ENCODE data around the gene ZNF488.
"Not testable (repeated sequence)": the region's sequence is repeated elsewhere in the genome, so short reads cannot be mapped to it uniquely, and the experiment has no call there.

The ZNF488 gene, protein sequence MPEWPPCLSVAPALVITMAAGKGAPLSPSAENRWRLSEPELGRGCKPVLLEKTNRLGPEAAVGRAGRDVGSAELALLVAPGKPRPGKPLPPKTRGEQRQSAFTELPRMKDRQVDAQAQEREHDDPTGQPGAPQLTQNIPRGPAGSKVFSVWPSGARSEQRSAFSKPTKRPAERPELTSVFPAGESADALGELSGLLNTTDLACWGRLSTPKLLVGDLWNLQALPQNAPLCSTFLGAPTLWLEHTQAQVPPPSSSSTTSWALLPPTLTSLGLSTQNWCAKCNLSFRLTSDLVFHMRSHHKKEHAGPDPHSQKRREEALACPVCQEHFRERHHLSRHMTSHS

DNA sequence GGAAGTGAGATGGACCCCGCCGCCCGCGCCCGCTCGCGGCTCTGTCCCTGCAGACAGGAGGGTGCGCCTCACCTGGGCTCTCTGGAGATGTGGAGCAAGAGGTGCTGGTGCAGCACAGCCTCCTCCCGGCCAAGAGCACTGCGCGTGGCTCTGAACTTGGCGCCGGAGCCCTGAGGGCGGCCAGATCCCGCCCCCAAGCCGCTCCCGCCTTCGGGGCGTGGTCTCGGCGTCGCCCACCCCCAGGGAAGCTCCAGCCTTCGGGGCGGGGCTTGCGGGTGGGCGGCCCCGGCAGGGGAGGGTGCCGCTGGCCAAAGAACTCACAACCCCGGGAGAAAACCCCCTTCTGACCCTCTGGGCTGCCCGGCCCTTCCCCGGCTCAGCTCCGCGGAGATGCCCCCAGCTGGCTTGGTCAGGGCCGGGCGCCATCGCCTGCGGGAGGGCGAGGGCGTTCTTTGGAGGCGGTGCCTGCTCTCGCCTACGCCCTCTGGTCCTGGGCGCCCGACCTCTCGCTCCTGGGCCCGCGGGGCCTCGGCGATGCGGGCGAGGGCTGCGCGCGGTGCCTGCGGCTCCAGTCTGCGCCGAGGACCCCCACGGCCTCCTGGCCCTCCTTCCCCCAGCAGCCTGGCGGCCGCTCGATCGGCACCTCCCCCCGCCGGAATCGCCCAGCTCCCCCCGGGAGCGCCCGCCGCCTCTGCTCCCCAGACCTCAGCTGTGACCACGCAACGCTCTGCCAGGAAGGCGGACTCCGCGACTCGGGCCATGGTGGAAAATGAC is at the start of gene ZNF488:
TSS of gene ZNF488 (minus strand) at position 146 of the 774 bp plus-strand sequence. CDS start 15,464 bp downstream, outside the sequence.
- peak; percentile 29 to 70 for DNase-seq

DNA sequence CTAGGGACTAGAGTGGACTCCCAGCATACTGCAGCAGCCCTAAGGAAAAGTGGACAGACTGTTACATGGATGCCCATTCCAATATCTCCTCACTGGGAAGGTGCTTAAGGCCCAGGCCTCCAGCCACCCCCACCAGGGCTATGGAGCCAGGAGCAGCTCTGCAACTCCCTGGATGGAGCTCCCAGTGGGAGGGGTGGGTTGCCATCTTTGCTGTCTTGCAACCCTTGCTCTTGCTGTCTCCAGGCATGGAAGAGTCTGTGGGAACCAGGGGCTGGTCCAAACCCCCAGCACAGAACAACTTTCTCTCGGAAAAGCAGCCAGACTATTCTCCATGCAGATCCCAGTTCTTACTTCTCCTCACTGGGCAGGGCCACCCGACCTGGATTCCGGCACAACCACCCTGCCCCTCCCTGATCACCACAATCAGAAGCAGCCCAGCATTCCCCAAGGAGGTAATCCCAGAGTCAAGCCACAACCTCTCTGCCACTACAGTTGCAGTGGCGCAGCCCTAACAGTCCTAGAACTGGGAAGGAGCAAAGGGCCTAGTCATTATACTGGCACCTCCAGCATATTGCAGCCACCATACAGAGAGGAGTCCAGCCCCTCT is 41.8 kb upstream of the ZNF488 start:
- DNase-seq = no peak

DNA sequence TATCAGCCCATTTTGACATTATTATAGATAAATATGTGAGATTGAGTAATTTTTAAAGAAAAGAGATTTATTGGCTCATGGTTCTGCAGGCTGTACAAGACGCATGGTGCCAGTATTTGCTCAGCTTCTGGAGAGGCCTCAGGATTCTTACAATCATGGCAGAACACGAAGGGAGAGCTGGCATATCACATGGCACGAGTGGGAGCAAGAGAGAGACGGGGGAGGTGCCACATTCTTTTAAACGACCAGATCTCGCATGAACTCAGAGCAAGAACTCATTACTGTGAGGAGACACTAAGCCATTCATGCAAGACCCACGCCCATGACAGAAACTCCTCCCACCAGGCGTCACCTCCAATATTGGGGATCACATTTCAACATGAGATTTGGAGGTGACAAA is 40.1 kb upstream of the ZNF488 start:
- DNase-seq = no peak

DNA sequence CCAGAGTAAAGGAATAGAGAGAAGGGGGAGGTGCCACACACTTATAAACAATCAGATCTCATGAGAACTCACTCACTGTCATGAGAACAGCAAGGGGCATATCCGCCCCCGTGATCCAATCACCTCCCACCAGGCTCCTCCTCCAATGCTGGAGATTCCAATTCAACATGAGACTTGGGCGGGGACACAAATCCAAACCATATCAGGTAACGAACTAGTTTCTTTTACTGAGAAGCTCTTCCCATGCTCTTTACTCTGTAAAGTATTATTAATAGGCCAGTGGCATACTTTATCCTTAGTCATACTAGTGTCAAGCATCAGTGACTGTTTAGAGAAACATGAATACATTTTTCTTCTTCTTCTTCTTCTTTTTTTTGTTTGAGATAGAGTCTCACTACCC is 39.4 kb upstream of the ZNF488 start:
- DNase-seq = no peak

DNA sequence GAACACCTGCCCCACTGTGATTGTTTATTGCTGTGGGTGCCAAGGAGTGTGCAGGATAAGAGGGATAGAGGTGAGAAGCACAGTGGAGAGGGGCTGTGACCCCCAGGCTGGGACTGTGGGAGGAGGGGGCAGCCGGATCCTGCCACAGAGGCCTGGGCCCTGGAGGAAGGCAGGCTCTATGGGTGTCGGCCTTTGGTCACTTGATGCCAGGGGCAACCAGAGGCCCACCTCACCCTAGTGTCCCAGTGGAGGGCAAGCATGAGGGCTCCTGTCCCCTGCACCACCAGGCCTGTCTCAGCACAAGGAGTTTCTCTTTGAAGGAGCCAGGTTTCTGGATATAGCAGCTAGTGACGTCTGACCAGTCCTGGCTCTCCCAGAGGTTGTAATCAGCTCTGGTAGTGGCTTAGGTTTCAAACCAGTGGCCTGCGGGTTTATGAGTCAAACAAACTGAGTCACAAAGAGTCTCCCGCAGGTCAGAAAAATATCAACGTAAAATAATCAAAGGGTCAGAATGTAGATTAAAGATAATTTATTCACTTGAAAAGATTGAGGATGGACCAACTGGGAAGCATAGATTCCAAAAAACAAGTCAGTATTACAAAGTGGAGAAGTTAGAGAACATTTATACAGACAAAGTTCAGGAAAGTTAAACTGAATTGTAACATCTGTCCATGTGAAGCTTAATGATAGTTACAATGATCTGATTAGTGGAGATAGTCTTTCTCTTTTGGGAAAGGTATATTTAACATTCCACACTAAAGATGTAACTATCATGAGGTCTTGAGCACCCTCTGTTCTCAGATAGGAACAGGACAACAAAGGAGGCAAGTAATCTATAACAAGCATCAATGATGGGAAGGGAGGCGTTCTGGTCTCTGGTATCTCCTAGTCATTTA is 37.2 kb upstream of the ZNF488 start:
- no peak for DNase-seq

DNA sequence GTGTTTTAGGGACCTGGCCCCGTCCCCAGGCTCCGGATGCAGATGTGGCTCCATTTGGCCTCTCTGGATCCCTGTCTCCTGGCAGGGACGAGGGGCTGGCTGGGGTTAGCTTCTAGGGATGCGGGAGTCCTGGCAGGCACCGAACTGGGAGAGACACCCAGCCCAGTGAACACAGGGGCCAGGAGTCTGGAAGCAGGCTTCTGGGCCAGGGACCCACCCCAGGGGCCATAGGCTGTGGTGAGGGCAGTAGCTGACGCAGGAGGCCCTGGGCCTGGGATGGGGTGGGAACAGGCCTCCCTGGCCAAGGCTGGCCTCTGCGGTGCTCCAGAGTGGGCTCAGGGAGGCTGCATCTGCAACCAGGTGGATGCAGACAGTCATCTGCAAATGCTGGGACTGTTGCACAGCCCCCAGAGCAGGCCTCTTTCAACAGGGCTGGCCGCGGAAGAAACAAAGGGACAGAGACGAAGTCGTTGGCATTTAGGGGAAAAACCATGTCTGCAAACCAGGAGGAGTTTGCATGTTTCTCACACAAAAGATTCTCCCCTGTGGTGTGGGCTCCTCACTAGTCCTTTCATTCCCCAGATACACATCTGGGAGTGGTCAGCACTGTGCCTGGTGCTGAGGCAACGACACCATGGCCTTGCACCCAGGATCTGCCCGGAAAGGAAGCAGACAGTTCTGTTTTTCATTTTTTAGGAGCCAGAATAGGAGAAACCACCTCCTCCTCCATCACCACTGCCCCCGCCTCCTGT is 36.4 kb upstream of the ZNF488 start:
- no peak for DNase-seq

DNA sequence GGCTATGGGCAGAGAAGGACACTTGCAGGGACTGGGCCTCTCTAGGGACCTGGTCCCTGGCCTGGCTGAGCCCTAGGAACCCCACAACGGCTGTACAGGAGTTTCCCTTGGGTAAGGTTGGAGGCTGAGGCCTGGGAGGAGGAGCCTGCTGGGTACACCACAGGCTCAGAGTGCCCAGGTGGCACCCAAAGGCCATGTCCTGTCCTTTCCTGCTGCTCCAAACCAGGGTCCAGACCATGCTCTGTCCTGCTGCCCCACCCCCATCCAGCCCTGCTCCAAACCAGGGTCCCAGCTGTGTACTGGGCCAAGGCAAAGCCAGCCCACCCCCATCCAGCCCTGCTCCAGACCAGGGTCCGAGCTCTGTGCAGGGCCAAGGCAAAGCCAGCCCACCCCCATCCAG is 35.3 kb upstream of the ZNF488 start:
- DNase-seq = no peak

DNA sequence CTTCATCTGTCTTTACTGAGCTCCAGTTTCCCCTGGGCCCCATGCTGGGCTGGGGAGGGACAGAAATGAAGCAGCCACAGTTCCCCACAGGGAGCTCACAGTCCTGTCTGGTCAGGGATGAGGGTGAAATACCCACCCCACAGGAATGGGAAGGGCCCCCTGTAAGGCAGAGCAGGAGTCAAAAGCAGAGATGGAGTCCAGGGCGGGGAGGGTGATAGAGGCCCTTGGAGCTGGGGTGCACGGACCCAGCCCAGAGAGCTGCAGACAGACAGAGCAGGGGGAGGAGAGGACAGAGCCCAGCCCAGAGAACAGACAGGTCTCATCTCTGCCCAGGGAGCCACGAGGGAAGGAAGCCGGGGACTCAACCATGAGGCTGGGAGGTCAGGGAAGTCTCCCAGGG is 34.9 kb upstream of the ZNF488 start:
- DNase-seq = no peak

DNA sequence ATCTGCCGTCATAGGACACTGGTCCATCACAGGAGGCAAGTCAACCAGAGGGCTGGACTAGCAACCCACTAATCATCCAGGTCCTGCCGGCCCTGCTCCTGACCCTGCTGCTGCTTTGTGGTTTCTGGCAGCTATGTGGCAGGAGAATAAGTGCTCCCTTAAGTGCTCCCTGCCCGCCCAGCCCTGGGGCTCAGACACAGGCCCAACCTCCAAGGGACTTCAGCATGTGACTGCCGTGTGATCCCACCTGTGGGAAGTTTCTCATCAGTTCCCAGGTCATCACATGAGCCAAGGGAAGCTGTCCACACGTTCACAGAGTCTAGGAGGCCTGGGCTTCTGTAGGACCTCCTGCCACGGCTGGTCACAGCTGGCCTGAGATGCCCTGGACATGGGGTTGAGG is 34.2 kb upstream of the ZNF488 start:
- no peak for DNase-seq

DNA sequence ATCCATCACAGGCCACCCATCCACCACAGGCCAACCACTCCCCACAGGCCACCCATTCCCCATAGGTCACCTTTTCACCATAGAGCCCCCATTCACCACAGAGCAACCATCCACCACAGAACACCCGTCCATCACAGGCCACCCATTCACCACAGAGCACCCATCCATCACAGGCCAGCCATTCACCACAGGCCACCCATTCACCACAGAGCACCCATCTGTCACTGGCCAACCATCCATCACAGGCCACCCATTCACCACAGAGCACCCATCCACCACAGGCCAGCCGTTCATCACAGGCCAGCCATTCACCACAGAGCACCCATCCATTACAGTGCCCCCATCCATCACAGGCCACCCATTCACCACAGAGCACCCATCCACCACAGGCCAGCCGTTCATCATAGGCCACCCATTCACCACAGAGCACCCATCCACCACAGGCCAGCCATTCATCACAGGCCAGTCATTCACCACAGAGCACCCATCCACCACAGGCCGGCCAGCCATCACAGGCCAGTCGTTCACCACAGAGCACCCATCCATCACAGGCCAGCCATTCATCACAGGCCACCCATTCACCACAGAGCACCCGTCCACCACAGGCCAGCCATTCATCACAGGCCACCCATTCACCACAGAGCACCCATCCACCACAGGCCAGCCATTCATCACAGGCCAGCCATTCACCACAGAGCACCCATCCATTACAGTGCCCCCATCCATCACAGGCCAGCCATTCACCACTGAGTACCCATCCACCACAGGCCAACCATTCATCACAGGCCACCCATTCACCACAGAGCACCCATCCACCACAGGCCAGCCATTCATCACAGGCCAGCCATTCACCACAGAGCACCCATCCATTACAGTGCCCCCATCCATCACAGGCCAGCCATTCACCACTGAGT is 32.5 kb upstream of the ZNF488 start:
- not testable (repeated sequence) for DNase-seq

DNA sequence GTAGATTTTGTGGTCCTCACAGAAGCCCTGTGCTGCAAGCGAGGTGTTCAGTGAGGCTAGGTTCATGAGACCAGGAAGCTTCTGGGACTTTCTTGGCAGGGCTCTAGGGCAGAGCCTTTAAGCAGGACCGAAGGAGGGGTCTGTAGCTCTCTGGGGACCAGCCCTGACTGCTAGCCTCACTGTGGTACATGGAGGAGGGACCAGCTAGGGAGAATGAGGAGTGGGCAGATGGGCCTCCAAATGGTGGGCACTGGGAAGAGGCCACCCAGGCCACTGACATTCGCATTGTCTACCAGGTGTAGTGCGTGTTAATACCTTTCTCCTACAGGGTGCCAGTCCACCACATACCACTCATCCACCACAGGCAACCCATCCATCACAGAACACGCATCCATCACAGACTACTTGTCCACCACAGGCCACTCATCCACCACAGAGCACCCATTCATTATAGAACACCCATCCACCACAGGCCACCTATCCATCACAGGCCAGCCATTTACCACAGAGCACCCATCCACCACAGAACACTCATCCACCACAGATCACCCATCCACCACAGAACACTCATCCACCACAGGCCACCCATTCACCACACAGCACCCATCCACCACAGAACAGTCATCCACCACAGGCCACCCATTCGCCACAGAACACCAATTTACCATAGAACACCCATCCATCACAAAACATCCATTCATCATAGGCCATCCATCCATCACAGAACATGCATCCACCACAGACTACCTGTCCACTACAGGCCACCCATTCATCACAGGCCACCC is 31.6 kb upstream of the ZNF488 start:
- no peak for DNase-seq

DNA sequence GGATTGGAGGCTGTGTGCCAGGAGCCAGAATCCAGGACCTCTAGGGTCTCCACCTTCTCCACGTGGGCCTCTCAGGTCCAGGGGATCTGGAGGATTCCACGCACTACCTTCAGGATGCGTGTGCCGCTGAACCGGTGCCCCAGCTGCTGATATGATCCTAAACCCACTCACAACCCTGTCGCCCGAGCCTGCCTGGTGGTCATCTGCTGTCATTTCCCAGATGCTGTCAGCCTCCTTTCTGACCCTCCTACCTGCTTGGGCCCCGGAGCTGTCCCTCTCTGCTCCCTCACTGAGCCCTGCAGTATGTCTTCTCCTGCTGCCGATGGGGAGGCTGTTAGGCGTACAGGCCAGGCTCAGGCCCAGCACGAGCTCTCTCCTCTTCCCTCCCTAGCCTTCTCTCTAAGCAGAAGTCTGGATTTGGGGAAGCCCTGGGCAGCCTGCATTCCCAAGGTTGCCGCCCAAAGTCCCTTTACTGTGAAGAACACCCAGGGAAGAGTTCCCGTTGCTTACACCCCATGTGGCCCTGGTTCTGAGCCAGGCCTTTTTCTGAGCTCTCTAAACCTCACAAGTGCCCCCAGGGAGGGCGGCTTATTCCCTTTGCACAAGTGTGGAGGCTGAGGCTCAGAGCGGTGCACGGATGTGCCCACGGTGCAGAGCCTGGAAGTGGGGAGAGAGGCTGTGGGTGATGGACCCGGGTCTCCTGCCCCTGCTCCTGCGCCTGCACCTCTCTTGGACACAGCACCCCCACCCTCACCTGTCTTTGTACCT is 30.8 kb upstream of the ZNF488 start:
- no peak for DNase-seq

DNA sequence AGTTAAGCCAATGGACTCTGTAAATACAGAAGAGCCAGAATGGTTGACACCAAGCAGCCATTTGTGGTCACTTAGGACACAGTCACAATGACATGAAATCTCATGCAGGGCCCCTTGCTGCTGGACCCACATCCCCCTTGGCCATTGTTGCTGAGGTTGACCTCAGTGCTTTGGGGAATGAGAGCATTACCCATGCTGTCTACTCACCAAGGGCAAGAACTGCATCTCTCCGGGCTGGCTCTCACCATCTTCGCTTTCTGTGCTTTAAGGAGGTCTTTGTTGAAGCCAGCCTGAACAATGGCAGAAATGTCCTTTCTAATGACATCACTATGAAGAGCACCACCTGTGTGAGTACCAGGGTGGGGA is 30.1 kb upstream of the ZNF488 start:
- no peak for DNase-seq

DNA sequence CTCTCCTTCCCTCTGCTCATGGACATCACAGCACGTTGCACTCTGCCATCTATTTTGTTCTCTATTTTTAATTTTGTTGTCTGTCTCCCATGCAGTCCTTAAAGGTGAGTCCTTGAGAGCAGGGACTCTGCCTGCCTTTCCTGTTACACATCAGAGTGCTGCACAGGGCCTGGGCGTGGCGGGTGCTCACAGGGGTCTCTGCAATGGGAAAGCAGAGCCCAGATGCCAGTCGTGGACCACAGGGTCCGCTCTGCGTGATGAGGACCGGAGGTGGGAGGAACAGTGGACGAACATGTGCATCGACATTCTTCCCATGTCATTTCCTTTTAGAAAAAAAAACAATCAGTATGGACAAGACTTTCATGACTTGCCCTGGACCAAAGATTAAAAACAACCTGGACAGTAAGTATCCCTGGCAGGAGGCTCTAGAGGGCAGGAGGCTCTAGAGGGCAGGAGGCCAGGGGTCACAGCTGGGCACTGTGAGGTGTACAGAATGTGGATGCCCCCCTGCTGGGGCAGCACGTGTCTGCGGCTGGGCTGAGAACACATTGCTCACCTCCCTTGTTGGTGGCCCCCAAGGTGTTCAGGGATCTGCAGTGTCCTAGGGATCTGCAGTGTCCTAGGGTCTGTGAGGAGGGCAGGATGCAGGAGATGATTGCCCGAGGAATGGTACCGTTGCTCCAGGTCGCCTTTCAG is 29.6 kb upstream of the ZNF488 start:
- DNase-seq = no peak

DNA sequence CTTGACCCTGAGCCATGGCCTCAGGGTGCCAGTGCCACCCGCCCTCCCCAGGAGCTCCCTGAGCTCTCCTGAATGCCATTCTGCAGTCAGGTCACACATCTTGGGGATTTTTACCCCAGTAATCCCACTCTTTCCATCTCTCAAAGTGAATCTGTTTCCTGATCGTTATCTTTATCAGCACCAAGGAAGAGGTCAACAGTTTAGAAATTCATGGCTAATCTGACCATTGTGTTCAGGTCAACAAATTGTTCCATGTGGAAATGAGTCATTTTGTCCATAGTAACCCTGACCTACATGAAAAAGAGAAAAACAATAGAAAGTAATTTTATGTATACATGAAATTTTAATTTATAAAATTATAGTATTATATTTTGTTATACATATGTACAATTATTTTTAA is 28.8 kb upstream of the ZNF488 start:
- no peak for DNase-seq

DNA sequence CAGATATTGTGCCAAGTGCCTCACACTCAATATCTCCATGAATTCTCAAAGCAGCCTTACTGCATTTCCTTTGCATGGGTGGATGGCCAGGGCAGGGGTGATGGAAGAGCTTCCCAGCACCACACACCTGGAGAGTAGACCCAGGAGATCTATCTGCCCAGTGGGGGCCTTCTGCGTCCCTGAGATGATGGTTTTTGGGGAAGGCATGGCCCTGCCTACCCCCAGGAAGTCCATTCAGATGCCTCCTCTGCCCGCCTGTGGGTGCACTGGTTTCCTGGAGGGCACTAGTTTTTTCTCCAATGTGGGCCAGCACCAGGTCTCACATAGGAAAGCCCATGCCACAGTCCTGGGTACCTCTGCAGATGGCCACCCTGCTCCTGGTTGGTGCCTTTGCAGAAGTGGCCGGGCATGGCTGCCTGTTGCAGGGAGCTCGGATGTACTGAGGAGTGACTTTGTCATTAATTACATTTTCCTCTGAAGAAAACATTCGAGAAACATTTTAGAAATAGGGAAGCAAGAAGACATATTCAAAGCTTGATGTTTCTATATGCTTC is 28.2 kb upstream of the ZNF488 start:
- no peak for DNase-seq

DNA sequence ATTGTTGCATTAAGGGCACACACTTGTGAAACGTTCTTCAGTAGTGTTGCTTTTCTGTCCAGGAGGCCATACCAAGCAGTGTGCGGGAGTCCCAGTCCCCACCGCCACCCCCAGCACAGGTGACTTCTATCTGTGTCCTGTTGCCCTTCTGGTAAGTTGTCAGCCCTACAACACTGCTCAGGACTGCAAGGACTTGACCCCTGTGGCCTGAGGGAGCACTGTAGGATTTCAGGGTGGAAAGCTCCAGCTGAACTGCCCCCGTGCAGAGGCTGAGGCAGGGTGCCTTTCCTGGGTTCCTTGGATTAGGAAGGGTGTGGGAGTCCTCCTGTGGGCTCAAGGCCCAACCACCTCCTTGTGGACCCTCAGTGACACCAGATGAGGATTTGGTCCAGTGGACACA is 26.8 kb upstream of the ZNF488 start:
- no peak for DNase-seq

DNA sequence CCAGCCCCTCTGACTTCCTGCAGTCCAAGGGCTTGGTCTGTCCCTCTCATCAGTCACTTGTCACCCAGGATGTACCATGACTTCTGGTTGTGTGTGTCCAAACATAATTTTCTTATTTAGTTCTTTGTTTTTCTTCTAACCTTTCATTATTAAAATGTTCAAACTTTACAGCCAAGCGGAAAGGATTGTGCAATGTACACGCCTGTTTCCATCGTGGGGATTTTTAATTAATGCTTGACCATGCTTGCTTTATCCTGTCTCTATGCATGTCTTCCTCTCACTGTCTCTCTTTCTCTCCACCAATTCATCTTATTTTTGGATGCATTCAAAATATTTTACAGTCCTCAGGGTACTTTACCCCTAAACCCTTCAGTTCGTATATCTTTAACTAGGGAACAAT is 26.2 kb upstream of the ZNF488 start:
- no peak for DNase-seq

DNA sequence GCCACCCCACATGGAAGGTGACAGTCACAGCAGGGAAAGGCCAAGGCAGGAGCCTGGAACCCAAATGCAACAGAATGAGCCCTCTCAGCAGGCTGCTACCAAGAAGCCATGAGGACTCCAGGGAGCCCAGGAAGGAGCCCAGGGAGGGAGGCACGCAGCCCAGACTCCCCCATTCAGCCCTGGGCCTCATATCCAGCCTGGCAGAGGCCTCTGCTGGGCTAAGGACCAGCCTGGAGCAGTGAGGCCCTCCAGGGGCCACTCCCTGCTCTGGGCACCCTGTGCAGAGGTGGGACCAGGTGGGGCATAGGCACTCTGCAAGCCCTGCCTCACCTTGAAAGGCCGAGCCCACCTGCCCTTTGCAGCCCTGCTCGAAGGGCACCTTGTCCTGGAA is 25.8 kb upstream of the ZNF488 start:
- no peak for DNase-seq

Data from NCI-H524 (cell line).